Common myeloid progenitor, CD34-positive (primary cell): ENCODE data around the gene PNMA6E.
A peak's percentile ranks its signal among the peaks of the same experiment; 100 is the strongest.

ENCODE experiments used
- CTCF ChIA-PET: fragments of 350-600 bp; sonication (Branson Sonifier 250); formaldehyde crosslinking; loops from one replicate; lab custom pipeline; 2021; ENCODE audit warnings: antibody characterized with exemption; lab: Charles Lee
- POLR2A ChIA-PET: fragments of 350-600 bp; sonication (Branson Sonifier 250); formaldehyde crosslinking; loops from one replicate; lab custom pipeline; 2021; ENCODE audit warnings: antibody characterized with exemption; lab: Charles Lee
- DNase-seq, 3 donors: peaks; one replicate each; pipeline versions ENCODE4 v3.0.0 to v3.0.0-alpha.2; 2013
- H3K27ac ChIP-seq, 2 experiments: 1 replicate in 1 of 2; 2 replicates in 1 of 2; pipeline ENCODE4 v1.7.0; 2013; ENCODE audit warnings: inconsistent platforms in 2 of 2, low read length in 2 of 2, mild to moderate bottlenecking in 2 of 2, low read depth in 1 of 2, moderate library complexity in 1 of 2; ENCODE audit not compliant: severe bottlenecking in 2 of 2, insufficient read depth in 1 of 2, poor library complexity in 1 of 2
- H3K27me3 ChIP-seq, 5 experiments: replicated peaks in 2 of 5; 1 replicate in 3 of 5; 2 replicates in 2 of 5; pipeline versions ENCODE4 v1.6.1 to v1.7.0; 2013; ENCODE audit warnings: low read length in 4 of 5, mild to moderate bottlenecking in 2 of 5, moderate library complexity in 2 of 5, inconsistent platforms in 1 of 5; ENCODE audit not compliant: insufficient read depth in 5 of 5, control insufficient read depth in 4 of 5
- H3K36me3 ChIP-seq, 4 experiments: 1 replicate in 2 of 4; 2 replicates in 2 of 4; pipeline versions ENCODE4 v1.6.1 to v1.7.0; 2013; ENCODE audit warnings: low read length in 3 of 4, control low read depth in 1 of 4, mild to moderate bottlenecking in 1 of 4; ENCODE audit not compliant: control insufficient read depth in 4 of 4, insufficient read depth in 4 of 4
- H3K4me1 ChIP-seq, 4 experiments: 1 replicate in 3 of 4; 2 replicates in 1 of 4; pipeline versions ENCODE4 v1.6.1 to v1.7.1; 2013; ENCODE audit warnings: low read length in 3 of 4, mild to moderate bottlenecking in 3 of 4, control low read depth in 1 of 4, inconsistent platforms in 1 of 4, moderate library complexity in 1 of 4; ENCODE audit not compliant: control insufficient read depth in 4 of 4, insufficient read depth in 4 of 4; ENCODE audit errors: control extremely low read depth in 1 of 4
- H3K4me3 ChIP-seq, 7 experiments: 1 replicate in 4 of 7; 2 replicates in 3 of 7; pipeline versions ENCODE4 v1.5.1 to v1.7.0; 2013; ENCODE audit warnings: mild to moderate bottlenecking in 7 of 7, low read length in 6 of 7, moderate library complexity in 6 of 7, inconsistent platforms in 2 of 7, low read depth in 2 of 7, control low read depth in 1 of 7; ENCODE audit not compliant: insufficient read depth in 4 of 7, control insufficient read depth in 1 of 7; ENCODE audit errors: extremely low read depth in 1 of 7
- H3K9me3 ChIP-seq, 5 experiments: 1 replicate in 4 of 5; 2 replicates in 1 of 5; pipeline versions ENCODE4 v1.6.1 to v1.7.1; 2013; ENCODE audit warnings: low read length in 4 of 5, mild to moderate bottlenecking in 2 of 5, inconsistent platforms in 1 of 5, low read depth in 1 of 5, moderate library complexity in 1 of 5; ENCODE audit not compliant: control insufficient read depth in 4 of 5, insufficient read depth in 2 of 5; ENCODE audit errors: control extremely low read depth in 1 of 5
- WGBS: methylation state at CpG from one replicate; pipeline ENCODE4 v1.1.5; 2013; ENCODE audit not compliant: insufficient coverage; 5-methylcytosine and 5-hydroxymethylcytosine counted together

PNMA6E gene

DNA sequence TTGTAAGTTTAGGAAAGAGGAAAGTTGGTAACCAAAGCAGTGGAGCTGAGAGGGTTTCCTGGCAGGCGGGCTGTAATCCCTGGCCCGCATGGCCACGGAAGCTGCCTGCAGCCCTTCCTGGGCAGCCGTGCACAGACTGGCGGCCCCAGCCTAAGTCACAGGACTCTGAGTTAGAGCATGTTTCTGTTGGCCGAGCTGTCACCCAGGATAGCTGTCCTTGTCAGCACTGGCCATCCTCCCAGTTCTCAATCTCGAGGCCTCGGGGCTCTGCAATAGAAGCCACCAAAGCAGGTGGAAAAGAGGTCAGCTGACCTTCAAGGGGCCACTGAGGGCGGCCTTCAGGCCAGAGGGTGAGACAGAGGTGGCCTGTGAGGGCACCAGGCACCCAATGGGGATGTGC lies 20.5 kb downstream of the PNMA6E start:
- H3K4me3 ChIP-seq, result no peak overlapping the region
- no peaks in the 10 kb centered on the region for H3K9me3 ChIP-seq
- POLR2A ChIA-PET, result no interaction called here
- peaks cover 0 to 11% (median 4%) of the 10 kb centered on the region in 4 experiments for H3K4me1 ChIP-seq
- no peaks in the 10 kb centered on the region for H3K36me3 ChIP-seq
- CTCF ChIA-PET, result interaction anchor here (1.5 kb wide), 1 partner anchor 21 kb away, joined by 4 read pairs; no protein-coding TSS in a partner anchor
- no peaks in the 10 kb centered on the region for H3K27me3 ChIP-seq
- H3K27ac ChIP-seq, result no peak overlapping the region
- DNase-seq, result no peak
- 89% methylated on average over 9 of the region's 9 CpGs for WGBS

- Histone ChIP-seq H3K4me1 (peaks cover 0 to 11% (median 4%) of the 10 kb centered on the region in 4 experiments), H3K4me3 (no peak overlapping the region), H3K27me3 (no peaks in the 10 kb centered on the region), H3K36me3 (no peaks in the 10 kb centered on the region), H3K9me3 (no peaks in the 10 kb centered on the region), H3K27ac (no peak overlapping the region)
- POLR2A ChIA-PET, result no interaction called here
- CTCF ChIA-PET, result no interaction called here
- peak in 2 of 3 donors; percentile 27 to 33 for DNase-seq
- WGBS, result 81% methylated on average over 11 of the region's 13 CpGs
Observed at GRCh38 chrX:153379971-153380581, 21.1 kb downstream of the PNMA6E start.

DNA sequence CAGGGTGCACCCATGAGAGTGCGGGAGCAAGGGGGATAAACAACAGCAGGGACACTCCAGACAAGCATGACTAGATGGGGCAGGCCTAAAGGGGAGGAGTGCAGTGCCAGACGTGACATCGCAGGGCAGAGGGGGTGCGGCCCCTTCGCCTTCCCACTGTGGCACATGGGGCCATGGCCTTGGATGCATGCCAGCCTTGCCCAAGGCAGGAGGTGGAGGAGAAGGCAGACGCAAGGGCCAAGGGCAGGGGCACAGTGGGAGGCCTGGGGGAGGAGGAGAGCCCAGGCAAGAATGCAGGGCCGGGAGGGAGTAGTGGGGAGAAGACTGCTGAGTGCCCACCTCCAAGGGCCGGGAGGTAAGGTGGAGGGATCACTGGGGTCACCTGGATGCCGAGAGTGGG lies 21.6 kb downstream of the PNMA6E start:
- no peaks in the 10 kb centered on the region for H3K36me3 ChIP-seq
- DNase-seq, result no peak
- WGBS, result 90% methylated on average over 7 of the region's 9 CpGs
- no peaks in the 10 kb centered on the region for H3K9me3 ChIP-seq
- peaks cover 0 to 11% (median 4%) of the 10 kb centered on the region in 4 experiments for H3K4me1 ChIP-seq
- no peak overlapping the region for H3K4me3 ChIP-seq
- CTCF ChIA-PET, result no interaction called here
- POLR2A ChIA-PET, result no interaction called here
- no peak overlapping the region for H3K27ac ChIP-seq
- no peaks in the 10 kb centered on the region for H3K27me3 ChIP-seq

DNA sequence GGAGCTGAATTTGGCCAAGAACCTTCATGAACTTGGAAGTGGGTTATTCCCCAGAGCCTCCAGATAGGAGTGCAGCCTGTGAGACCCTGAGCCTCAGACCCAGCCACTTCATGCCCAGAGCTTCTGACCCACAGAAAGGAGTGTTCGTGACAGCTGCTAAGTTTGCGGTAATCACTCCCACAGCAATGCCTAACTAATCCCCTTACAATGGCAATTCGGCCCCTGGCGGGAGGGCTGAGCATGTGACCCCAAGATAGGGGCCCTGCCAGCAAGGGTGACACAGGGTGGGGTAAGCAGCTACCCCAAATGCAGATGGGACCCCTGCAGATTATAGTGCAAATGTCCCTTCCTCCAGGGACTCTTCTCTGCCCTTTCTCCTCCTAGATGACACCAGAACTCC lies 22.5 kb downstream of the PNMA6E start:
- Histone ChIP-seq H3K27ac (no peak overlapping the region), H3K27me3 (no peaks in the 10 kb centered on the region), H3K4me1 (peaks cover 0 to 11% (median 4%) of the 10 kb centered on the region in 4 experiments), H3K36me3 (no peaks in the 10 kb centered on the region), H3K4me3 (no peak overlapping the region), H3K9me3 (no peaks in the 10 kb centered on the region)
- 100% methylated on average over 3 of the region's 4 CpGs for WGBS
- CTCF ChIA-PET, result no interaction called here
- POLR2A ChIA-PET, result no interaction called here
- no peak for DNase-seq

DNA sequence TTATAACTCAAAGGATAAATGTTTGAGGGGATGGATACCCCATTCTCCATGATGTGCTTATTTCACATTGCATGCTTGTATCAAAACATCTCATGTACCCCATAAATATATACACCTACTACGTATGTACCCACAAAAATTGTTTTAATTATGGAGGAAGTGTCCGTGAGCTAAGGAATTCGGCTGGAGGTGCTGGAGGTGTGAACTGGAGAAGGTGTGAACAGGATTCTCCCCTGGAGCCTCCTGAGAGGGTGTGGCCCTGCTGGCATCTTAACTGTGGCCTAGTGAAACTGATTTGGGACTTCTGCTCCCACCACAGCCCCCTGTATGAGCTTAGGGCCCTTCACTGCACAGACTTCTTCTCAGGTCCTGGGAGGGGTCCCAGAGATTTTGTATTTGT lies 23.4 kb downstream of the PNMA6E start:
- no peak overlapping the region for H3K4me3 ChIP-seq
- H3K27ac ChIP-seq, result no peak overlapping the region
- H3K36me3 ChIP-seq, result no peaks in the 10 kb centered on the region
- H3K27me3 ChIP-seq, result no peaks in the 10 kb centered on the region
- no peaks in the 10 kb centered on the region for H3K9me3 ChIP-seq
- no peak for DNase-seq
- CTCF ChIA-PET, result no interaction called here
- H3K4me1 ChIP-seq, result peaks cover 0 to 11% (median 4%) of the 10 kb centered on the region in 4 experiments
- no CpG with 5 or more reads among the region's 3 CpGs for WGBS
- POLR2A ChIA-PET, result no interaction called here

GRCh38 chrX:153375571-153375970 lies 25.6 kb downstream of the PNMA6E start:
- Histone ChIP-seq H3K9me3 (no peaks in the 10 kb centered on the region), H3K27ac (no peak overlapping the region), H3K27me3 (no peaks in the 10 kb centered on the region), H3K4me3 (no peak overlapping the region), H3K36me3 (no peaks in the 10 kb centered on the region), H3K4me1 (no peaks in the 10 kb centered on the region)
- DNase-seq, result no peak
- POLR2A ChIA-PET, result no interaction called here
- CTCF ChIA-PET, result no interaction called here
- WGBS, result 90% methylated on average over 5 of the region's 5 CpGs

DNA sequence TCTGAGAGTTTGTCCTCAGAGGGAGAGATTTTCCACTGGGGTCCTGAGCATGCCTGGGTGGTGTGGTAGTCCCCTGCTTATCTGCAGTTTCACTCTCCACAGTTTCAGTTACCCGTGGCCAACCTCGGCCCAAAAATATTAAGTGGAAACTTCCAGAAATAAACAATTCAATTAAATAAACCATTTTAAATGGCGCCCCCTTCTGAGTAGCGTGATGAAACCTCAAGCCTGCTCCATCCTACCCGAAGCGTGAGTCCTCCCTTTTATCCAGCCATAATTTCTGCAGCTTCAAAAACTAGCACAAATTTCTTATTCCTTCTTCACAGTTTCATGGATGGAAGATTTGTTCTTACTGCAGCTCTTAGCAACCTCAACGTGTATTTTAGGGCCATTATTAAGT lies 26.7 kb downstream of the PNMA6E start:
- Histone ChIP-seq H3K27me3 (no peaks in the 10 kb centered on the region), H3K4me1 (no peaks in the 10 kb centered on the region), H3K9me3 (no peaks in the 10 kb centered on the region), H3K36me3 (no peaks in the 10 kb centered on the region), H3K4me3 (no peak overlapping the region), H3K27ac (no peak overlapping the region)
- CTCF ChIA-PET, result no interaction called here
- 75% methylated on average over 7 of the region's 7 CpGs for WGBS
- POLR2A ChIA-PET, result no interaction called here
- DNase-seq, result no peak
